GM12873 (cell line): Measurements from ENCODE around the gene AQP5.

Experiments used
- TF ChIP-seq, protein P1 (sequence below): IDR thresholded peaks from 2 replicates; pipeline ENCODE4 v1.5.1; 2012; ENCODE audit warnings: low read depth, mild to moderate bottlenecking, moderate library complexity, low read length, control low read depth; ENCODE audit not compliant: insufficient read depth; ENCODE audit errors: missing control alignments

Gene AQP5

DNA sequence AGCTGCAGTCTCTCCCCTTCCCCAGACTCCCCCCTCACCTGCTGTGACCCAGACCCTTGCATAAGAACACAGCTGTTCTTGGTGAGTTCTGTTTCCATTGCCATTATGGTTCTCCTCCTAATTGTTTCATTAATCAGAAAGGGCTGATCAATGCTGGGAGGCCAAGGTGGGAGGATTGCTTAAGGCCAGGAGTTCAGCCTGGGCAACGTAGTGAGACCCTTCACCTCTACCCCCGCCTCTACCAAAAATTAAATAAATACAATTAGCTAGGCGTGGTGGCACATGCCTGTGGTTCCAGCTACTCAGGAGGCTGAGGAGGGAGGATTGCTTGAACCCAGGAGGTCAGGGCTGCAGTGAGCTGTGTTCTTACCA lies 40.8 kb upstream of the AQP5 start:
- TF ChIP-seq, protein P1, sequence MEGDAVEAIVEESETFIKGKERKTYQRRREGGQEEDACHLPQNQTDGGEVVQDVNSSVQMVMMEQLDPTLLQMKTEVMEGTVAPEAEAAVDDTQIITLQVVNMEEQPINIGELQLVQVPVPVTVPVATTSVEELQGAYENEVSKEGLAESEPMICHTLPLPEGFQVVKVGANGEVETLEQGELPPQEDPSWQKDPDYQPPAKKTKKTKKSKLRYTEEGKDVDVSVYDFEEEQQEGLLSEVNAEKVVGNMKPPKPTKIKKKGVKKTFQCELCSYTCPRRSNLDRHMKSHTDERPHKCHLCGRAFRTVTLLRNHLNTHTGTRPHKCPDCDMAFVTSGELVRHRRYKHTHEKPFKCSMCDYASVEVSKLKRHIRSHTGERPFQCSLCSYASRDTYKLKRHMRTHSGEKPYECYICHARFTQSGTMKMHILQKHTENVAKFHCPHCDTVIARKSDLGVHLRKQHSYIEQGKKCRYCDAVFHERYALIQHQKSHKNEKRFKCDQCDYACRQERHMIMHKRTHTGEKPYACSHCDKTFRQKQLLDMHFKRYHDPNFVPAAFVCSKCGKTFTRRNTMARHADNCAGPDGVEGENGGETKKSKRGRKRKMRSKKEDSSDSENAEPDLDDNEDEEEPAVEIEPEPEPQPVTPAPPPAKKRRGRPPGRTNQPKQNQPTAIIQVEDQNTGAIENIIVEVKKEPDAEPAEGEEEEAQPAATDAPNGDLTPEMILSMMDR: no peak

DNA sequence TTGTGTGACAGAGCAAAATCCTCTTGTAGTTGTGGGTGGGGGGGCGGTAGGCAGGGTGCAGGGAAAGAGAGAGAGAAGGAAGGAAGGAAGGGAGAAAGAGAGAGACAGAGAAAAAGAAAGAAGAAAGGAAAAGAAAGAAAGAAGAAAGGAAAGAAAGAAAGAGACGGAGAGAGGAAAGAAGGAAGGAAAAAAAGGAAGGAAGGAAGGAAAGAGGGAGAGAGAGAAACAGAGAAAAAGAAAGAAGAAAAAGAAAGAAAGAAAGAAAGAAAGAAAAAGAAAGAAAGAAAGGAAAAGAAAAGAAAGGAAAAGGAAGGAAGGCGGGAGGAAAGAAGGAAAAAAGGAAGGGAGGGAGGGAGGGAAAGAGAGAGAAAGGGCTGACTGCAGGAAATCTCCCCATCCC lies 40.4 kb upstream of the AQP5 start:
- TF ChIP-seq, protein P1: no peak

DNA sequence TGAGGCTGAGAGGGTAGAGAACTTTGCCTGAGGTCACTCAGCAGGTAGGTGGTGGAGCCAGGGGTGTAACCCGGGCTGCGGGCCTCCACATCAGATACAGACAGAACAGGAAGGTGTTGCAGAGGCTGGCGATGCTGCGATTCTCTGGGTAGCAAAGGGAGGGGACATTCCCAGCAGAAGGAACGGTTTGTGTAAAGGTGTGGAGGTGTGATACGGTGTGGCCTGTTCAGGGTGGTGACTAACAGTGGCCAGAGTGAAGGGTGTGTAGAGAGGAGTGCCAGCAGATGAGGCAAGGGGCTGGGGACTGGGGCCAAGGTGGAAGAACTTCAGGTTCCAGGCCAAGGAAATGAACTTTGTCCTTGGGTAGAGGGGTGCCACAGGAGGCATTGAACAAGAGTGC lies 39.7 kb upstream of the AQP5 start:
- TF ChIP-seq, protein P1: no peak

DNA sequence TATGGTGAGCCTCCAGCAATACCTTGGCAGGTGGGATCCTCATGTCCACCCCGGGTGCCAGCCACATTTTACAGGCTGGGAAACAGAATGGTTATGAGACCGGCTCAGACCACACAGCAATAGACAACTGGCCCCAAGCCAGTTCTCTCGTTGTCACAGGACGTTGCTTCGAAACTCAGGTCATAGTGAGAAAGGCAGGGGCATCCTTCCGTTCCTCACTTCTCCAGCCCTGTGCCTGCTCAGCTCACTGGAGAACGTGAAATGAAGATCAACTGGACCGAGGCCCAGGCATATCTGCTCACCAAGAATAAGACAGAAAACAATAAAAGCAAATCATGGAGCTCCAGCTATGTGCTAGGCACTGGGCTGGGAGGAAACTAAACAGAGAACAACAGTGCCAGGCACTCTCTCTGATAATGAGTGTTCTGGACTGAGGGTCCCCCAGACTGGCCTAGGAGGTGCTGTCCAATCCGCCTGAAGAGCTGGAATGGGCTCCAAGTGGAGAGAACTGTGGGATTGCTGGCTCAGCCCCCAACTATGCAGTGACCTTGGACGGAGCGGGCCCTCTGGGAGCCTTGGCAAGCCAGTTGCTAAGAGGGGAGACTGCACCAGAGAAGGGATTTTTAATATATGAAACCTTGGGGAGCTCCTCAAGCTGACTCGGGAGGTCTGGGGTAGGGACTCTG lies 39.2 kb upstream of the AQP5 start:
- TF ChIP-seq, protein P1: no peak

DNA sequence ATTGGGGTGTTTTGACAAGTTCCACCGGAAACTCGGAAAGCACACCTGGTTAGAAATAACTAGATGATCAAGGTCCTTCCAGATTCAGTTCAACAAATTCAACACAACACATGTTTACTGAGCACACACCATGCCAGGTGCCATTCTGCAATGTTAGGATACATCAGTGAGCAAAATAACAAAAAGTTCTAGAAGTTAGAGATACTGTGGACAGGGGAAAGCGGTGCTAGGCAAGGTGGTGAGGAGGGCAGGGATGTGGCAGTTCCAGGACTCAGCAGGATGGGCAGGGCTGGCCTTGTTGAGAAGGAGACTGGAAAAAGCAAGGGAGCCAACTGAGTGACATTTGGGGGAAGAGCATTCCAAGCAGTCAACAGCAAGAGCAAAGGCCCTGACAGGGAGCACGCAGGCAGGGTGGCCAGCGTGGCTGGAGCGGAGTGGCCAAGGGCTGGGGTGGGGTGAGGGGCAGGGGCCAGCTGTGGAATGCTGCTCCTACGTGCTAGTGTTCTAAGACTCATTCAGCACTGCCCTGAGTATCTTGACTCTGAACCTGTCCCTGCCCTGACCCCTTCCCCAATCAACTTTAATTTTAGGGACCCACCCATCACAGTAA lies 38.5 kb upstream of the AQP5 start:
- TF ChIP-seq, protein P1: no peak

DNA sequence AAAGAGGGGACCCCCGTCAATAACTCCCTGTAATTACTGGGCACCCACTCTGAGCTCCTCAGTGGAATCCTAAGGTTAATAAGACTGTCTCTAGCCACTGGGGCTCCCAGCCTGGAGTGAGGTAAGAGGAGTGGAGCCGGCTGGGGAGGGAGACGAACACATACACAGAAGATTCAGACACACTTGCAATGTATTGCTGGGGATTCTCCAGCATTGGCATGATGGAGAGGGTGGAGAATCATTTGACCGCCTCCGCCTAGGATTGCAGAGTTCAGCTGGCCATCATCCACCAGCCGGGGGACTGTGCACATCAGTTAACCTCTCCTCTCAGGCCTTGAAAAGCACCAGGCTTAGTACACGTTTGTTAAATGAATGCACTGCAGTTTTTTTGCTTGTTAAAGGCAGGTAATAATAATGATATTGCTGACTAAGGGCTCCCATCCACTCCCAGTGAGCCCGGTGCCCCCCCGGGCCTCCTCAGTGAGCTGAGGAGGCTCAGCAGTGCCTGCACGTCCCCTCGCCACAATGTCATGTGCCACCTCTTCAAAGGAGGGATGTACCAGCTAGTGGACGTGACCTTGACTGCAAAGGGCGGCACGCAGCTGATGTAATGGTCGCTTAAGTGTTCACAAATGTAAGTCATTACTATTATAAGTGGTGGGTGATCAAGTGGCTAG lies 37.7 kb upstream of the AQP5 start:
- TF ChIP-seq, protein P1: no peak

DNA sequence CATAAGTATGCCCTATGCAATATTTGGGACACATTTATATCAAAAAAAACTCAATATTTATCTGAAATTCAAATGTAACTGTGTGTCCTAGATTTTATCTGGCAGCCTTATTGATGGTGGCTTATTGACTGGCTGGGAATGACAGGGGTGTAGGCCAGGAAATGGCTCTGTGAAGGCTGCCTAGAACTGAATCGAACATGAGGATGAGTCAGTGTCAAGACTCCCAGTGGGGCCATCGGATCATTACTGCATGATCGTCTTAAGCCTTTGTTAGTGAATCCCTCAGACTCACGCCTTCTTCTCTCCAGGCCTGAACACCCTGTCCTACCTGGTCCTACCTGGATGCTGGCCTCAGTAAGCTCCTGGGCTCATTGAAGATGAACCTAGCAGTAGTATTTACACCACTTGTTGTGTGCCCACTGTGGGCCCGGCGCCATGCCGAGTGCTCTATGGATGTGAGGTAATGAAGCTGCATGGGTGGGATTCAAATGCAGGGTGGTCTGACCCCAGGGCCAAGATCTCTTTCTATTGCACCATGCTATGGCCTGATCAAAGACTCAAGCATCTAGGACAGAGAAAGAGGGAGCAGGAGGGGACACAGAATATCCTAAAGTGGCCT lies 36.9 kb upstream of the AQP5 start:
- TF ChIP-seq, protein P1: no peak
